ENCODE results near the gene TAF10.

GRCh38 chr11:6608726-6609501, 3.1 kb downstream of the TAF10 start:
- TF ChIP-seq CTCF (IDR thresholded peaks at IDR 0.05) = no peak
- TF ChIP-seq POLR2A (IDR thresholded peaks at IDR 0.05) = no peak
